DMS53 treated with DMSO at 0.1 percent for 48 hours (cell line): ENCODE results near the gene STX5.
"Not testable (repeated sequence)": the region's sequence is repeated elsewhere in the genome, so short reads cannot be mapped to it uniquely, and the experiment has no call there.

Source experiments
- DNase-seq: peaks from one replicate; lab custom pipeline; 2025; ENCODE audit not compliant: unreplicated experiment; lab: John Stamatoyannopoulos, UW

Gene STX5

GRCh38 chr11:62831520-62832335, at the start of gene STX5:
STX5 (minus strand) TSS chr11:62832051; CDS start chr11:62831243, 808 bp downstream.
- DNase-seq, result peak; percentile 94

GRCh38 chr11:62880803-62881578, 49.1 kb upstream of the STX5 start, which contains the start of gene SLC3A2:
SLC3A2 (plus strand) TSS chr11:62880896; CDS start chr11:62881024, 128 bp downstream.
- DNase-seq, result peak; percentile 85

- DNase-seq, result no peak
These were observed 48.5 kb upstream of the STX5 start for GRCh38 chr11:62880231-62880802.

- DNase-seq, result no peak
These were observed 47.6 kb upstream of the STX5 start for GRCh38 chr11:62879235-62879978.

GRCh38 chr11:62876712-62877111, 44.9 kb upstream of the STX5 start:
- no peak for DNase-seq

- DNase-seq, result no peak
These were observed 44.0 kb upstream of the STX5 start for GRCh38 chr11:62875698-62876478.

GRCh38 chr11:62874851-62875250, 43.0 kb upstream of the STX5 start:
- DNase-seq, result no peak

GRCh38 chr11:62865635-62866034, 33.8 kb upstream of the STX5 start:
- DNase-seq, result no peak

- no peak for DNase-seq
These were observed 32.0 kb upstream of the STX5 start for GRCh38 chr11:62863687-62864335.

GRCh38 chr11:62861564-62862192, 29.8 kb upstream of the STX5 start:
- not testable (repeated sequence) for DNase-seq

- no peak for DNase-seq
These were observed 29.1 kb upstream of the STX5 start for GRCh38 chr11:62860835-62861563.

- not testable (repeated sequence) for DNase-seq
These were observed 27.4 kb upstream of the STX5 start for GRCh38 chr11:62859281-62859703.

- DNase-seq, result no peak
These were observed 26.4 kb upstream of the STX5 start for GRCh38 chr11:62858201-62858600.

- DNase-seq, result peak; percentile 30
These were observed 25.7 kb upstream of the STX5 start for GRCh38 chr11:62857541-62857982.

- DNase-seq, result no peak
These were observed 24.6 kb upstream of the STX5 start for GRCh38 chr11:62856333-62856895.

GRCh38 chr11:62855571-62856332, 23.9 kb upstream of the STX5 start:
- peak; percentile 95 for DNase-seq

GRCh38 chr11:62854825-62855570, 23.1 kb upstream of the STX5 start:
- no peak for DNase-seq
